ENCODE data around the gene UBAP2. TPM values are rescaled to one million over a fixed set of nuclear protein-coding genes. Genes with fewer than 3 reads are reported as not detected.

The UBAP2 gene
- polyA plus RNA-seq, 1 experiment: 17.5 TPM

- POLR2A ChIA-PET: no interaction called here
- Histone ChIP-seq H3K4me3 (ENCODE audit: low read depth, low read length) (no peak overlapping the region), H3K27ac (ENCODE audit: low read depth, low read length) (no peak overlapping the region), H3K9me3 (ENCODE audit: control insufficient read depth, insufficient read depth, low read length) (no peaks in the 10 kb centered on the region), H3K27me3 (ENCODE audit: control insufficient read depth, insufficient read depth, low read length) (no peaks in the 10 kb centered on the region)
- no peak for TF ChIP-seq CTCF (IDR thresholded peaks at IDR 0.05; ENCODE audit: low read depth, low read length)
- CTCF ChIA-PET: interaction anchor here (0.8 kb wide), 1 partner anchor 49 kb away, joined by 3 read pairs; no protein-coding TSS in a partner anchor
- no peak for DNase-seq (ENCODE audit: low read depth, low spot score)
These were observed 140.6 kb downstream of the UBAP2 start for GRCh38 chr9:33908114-33908513.

DNA sequence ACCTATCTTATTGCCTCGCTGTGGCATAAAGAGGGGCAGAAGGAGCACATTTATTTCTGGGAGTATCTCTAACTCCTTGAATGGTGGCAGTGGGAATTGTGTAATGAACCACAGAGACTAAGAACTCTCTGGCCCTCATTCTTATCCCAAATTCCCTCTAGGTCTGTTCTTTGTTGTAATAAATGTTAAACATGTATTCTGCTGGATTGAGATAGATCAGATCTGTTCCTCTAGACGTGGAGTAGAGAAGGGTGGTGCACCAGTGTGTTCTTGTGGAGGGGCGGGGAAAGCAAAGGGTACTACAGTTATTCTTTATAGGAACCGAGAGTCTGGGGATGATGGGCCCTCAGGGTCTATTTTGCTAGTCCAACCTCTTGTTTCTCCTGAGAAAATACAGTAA lies 141.3 kb downstream of the UBAP2 start:
- Histone ChIP-seq H3K27me3 (ENCODE audit: control insufficient read depth, insufficient read depth, low read length) (no peaks in the 10 kb centered on the region), H3K27ac (ENCODE audit: low read depth, low read length) (no peak overlapping the region), H3K4me3 (ENCODE audit: low read depth, low read length) (no peak overlapping the region), H3K9me3 (ENCODE audit: control insufficient read depth, insufficient read depth, low read length) (no peaks in the 10 kb centered on the region)
- ChIA-PET CTCF (interaction anchor here (0.8 to 1.3 kb wide), 3 partner anchors 48 to 170 kb away, joined by 3 to 7 read pairs (median 3); no protein-coding TSS in a partner anchor), POLR2A (no interaction called here)
- TF ChIP-seq CTCF (IDR thresholded peaks at IDR 0.05; ENCODE audit: low read depth, low read length): no peak
- DNase-seq (ENCODE audit: low read depth, low spot score): no peak

- Histone ChIP-seq H3K27ac (ENCODE audit: low read depth, low read length) (no peak overlapping the region), H3K27me3 (ENCODE audit: control insufficient read depth, insufficient read depth, low read length) (no peaks in the 10 kb centered on the region), H3K4me3 (ENCODE audit: low read depth, low read length) (no peak overlapping the region), H3K9me3 (ENCODE audit: control insufficient read depth, insufficient read depth, low read length) (no peaks in the 10 kb centered on the region)
- DNase-seq (ENCODE audit: low read depth, low spot score): no peak
- TF ChIP-seq CTCF (IDR thresholded peaks at IDR 0.05; ENCODE audit: low read depth, low read length): no peak
- CTCF ChIA-PET: interaction anchor here (1.2 to 1.3 kb wide), 2 partner anchors 167 to 169 kb away, joined by 3 to 7 read pairs; no protein-coding TSS in a partner anchor
- POLR2A ChIA-PET: no interaction called here
These were observed 141.9 kb downstream of the UBAP2 start for GRCh38 chr9:33906769-33907168.

DNA sequence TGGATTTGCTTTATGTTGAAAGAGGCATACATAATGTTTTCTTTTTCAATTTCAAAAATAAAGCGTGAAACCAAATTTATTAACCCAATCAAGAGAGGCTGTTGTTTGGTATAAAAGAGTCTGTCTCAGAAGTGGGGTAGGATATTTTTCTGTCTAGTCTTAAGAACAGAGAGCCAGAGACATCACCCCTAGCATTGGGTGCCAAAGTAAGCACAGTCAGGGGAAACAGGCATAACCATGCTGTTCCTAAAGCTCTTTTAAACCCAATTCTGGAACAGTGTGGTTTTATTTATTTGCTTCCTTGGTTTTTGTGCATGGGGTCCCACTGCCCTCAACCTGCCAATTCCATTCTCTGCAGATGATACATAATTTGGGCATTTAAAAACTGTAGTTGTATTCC lies 143.6 kb downstream of the UBAP2 start:
- ChIA-PET CTCF (interaction anchor here (1.4 kb wide), 1 partner anchor 10 kb away, joined by 3 read pairs; no protein-coding TSS in a partner anchor), POLR2A (no interaction called here)
- no peaks in the 10 kb centered on the region for H3K9me3 ChIP-seq (ENCODE audit: control insufficient read depth, insufficient read depth, low read length)
- no peaks in the 10 kb centered on the region for H3K27me3 ChIP-seq (ENCODE audit: control insufficient read depth, insufficient read depth, low read length)
- H3K27ac ChIP-seq (ENCODE audit: low read depth, low read length): no peak overlapping the region
- no peak for DNase-seq (ENCODE audit: low read depth, low spot score)
- no peak overlapping the region for H3K4me3 ChIP-seq (ENCODE audit: low read depth, low read length)
- no peak for TF ChIP-seq CTCF (IDR thresholded peaks at IDR 0.05; ENCODE audit: low read depth, low read length)

- H3K27ac ChIP-seq (ENCODE audit: low read depth, low read length): no peak overlapping the region
- ChIA-PET CTCF (interaction anchor here (0.7 kb wide), 1 partner anchor 89 kb away, joined by 3 read pairs; no protein-coding TSS in a partner anchor), POLR2A (interaction anchor here (0.6 kb wide), 1 partner anchor 55 kb away, joined by 5 read pairs; no protein-coding TSS in a partner anchor)
These were observed 145.4 kb downstream of the UBAP2 start for GRCh38 chr9:33903157-33903780.

More at GRCh38 chr9:33903157-33903780, 145.4 kb downstream of the UBAP2 start:
- H3K27me3 ChIP-seq (ENCODE audit: control insufficient read depth, insufficient read depth, low read length): no peaks in the 10 kb centered on the region
- H3K9me3 ChIP-seq (ENCODE audit: control insufficient read depth, insufficient read depth, low read length): no peaks in the 10 kb centered on the region
- TF ChIP-seq CTCF (IDR thresholded peaks at IDR 0.05; ENCODE audit: low read depth, low read length): no peak
- H3K4me3 ChIP-seq (ENCODE audit: low read depth, low read length): no peak overlapping the region
- no peak for DNase-seq (ENCODE audit: low read depth, low spot score)
